Ishikawa (cell line): ENCODE measurements around the gene DHRS1.

Experiments
- CEBPB ChIP-seq: IDR thresholded peaks from 2 replicates; pipeline ENCODE4 v1.6.1; 2012
- CREB1 ChIP-seq: IDR thresholded peaks from 2 replicates; pipeline ENCODE4 v1.6.1; 2012; ENCODE audit warnings: low read depth
- EGR1 ChIP-seq: IDR thresholded peaks from 2 replicates; pipeline ENCODE4 v1.6.1; 2012
- EP300 ChIP-seq: IDR thresholded peaks from 2 replicates; pipeline ENCODE4 v1.6.1; 2012; ENCODE audit warnings: borderline replicate concordance
- FOXM1 ChIP-seq: IDR thresholded peaks from 2 replicates; pipeline ENCODE4 v1.6.1; 2012; ENCODE audit warnings: low read depth, borderline replicate concordance
- NFIC ChIP-seq: IDR thresholded peaks from 2 replicates; pipeline ENCODE4 v1.6.1; 2012
- RAD21 ChIP-seq: IDR thresholded peaks from 2 replicates; pipeline ENCODE4 v1.6.1; 2012; ENCODE audit warnings: low read depth
- TAF1 ChIP-seq: IDR thresholded peaks from 2 replicates; pipeline ENCODE4 v1.6.1; 2012; ENCODE audit warnings: low read depth, mild to moderate bottlenecking
- TCF12 ChIP-seq: IDR thresholded peaks from 2 replicates; pipeline ENCODE4 v1.6.1; 2012; ENCODE audit warnings: low read depth
- TEAD4 ChIP-seq: IDR thresholded peaks from 2 replicates; pipeline ENCODE4 v1.6.1; 2012
- YY1 ChIP-seq: IDR thresholded peaks from 2 replicates; pipeline ENCODE4 v1.6.1; 2012; ENCODE audit warnings: low read depth
- ZBTB7A ChIP-seq: IDR thresholded peaks from 2 replicates; pipeline ENCODE4 v1.6.1; 2012; ENCODE audit warnings: low read depth
- TF ChIP-seq, protein P1 (sequence below): IDR thresholded peaks from 2 replicates; pipeline ENCODE4 v1.6.1; 2012
- TF ChIP-seq, protein P2 (sequence below): IDR thresholded peaks from 2 replicates; pipeline ENCODE4 v1.6.1; 2012
- TF ChIP-seq, protein P3 (sequence below): IDR thresholded peaks from 2 replicates; pipeline ENCODE4 v1.6.1; 2012; ENCODE audit warnings: low read depth, mild to moderate bottlenecking

Gene DHRS1

DNA sequence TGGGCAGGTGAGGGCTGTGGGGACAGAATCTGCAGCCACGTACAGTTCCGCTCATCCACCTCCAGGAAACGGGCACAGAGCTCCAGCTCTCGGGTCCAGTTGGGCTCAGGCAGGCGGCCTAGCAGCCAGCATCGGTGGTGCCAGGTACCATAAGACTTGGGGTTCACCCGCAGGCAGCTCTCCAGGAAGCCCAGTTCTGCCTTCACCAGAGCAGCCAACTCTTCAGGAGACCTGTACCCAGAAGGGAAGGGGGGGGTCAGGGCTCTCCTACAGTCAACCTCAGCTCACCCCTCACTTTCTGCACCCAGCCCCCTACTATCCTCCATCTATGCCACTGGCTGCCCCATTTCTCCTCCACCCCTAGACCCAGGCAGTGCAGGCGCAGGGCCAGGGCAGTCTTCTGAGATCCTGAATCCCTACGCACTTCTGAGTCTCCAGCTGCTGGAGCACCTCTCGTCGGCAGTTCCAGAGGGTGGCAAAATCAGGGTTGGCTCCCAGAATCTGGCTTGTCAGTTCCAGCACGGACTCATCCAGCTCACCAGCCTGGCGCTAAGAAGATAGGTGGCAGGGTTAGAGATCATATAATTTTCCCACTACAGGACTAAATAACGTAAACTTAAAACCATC lies 29.6 kb downstream of the DHRS1 start:
- TF ChIP-seq, protein P1, sequence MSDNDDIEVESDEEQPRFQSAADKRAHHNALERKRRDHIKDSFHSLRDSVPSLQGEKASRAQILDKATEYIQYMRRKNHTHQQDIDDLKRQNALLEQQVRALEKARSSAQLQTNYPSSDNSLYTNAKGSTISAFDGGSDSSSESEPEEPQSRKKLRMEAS: no peak
- no peak for TF ChIP-seq TCF12

DNA sequence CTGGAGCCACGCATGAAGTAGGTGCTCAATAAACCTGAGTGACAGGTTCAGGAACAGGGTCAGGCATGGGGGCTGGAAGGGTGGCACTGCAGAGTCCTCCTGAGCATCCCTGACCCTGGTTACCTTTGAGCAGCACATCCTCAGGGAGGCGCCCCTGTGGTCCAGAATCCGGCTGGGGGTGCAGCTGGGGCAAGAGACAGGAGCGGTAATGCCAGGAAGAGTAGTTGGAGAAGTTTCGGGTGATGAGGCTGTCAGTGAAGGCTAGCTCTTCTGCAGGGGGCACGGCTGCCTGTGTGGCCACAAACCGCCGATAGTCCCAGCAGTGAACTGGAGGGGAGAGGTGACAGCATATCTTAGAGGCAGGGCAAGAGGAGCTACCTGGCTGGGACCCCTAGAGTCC lies 30.2 kb downstream of the DHRS1 start:
- TF ChIP-seq ZBTB7A (no peak), TAF1 (no peak), RAD21 (no peak), CEBPB (no peak), NFIC (no peak), EGR1 (no peak), YY1 (no peak), CREB1 (no peak), TEAD4 (no peak), FOXM1 (no peak), EP300 (no peak)
- TF ChIP-seq, protein P1: no peak
- TF ChIP-seq, protein P2, sequence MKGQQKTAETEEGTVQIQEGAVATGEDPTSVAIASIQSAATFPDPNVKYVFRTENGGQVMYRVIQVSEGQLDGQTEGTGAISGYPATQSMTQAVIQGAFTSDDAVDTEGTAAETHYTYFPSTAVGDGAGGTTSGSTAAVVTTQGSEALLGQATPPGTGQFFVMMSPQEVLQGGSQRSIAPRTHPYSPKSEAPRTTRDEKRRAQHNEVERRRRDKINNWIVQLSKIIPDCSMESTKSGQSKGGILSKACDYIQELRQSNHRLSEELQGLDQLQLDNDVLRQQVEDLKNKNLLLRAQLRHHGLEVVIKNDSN: no peak
- TF ChIP-seq, protein P3, sequence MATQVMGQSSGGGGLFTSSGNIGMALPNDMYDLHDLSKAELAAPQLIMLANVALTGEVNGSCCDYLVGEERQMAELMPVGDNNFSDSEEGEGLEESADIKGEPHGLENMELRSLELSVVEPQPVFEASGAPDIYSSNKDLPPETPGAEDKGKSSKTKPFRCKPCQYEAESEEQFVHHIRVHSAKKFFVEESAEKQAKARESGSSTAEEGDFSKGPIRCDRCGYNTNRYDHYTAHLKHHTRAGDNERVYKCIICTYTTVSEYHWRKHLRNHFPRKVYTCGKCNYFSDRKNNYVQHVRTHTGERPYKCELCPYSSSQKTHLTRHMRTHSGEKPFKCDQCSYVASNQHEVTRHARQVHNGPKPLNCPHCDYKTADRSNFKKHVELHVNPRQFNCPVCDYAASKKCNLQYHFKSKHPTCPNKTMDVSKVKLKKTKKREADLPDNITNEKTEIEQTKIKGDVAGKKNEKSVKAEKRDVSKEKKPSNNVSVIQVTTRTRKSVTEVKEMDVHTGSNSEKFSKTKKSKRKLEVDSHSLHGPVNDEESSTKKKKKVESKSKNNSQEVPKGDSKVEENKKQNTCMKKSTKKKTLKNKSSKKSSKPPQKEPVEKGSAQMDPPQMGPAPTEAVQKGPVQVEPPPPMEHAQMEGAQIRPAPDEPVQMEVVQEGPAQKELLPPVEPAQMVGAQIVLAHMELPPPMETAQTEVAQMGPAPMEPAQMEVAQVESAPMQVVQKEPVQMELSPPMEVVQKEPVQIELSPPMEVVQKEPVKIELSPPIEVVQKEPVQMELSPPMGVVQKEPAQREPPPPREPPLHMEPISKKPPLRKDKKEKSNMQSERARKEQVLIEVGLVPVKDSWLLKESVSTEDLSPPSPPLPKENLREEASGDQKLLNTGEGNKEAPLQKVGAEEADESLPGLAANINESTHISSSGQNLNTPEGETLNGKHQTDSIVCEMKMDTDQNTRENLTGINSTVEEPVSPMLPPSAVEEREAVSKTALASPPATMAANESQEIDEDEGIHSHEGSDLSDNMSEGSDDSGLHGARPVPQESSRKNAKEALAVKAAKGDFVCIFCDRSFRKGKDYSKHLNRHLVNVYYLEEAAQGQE: no peak

DNA sequence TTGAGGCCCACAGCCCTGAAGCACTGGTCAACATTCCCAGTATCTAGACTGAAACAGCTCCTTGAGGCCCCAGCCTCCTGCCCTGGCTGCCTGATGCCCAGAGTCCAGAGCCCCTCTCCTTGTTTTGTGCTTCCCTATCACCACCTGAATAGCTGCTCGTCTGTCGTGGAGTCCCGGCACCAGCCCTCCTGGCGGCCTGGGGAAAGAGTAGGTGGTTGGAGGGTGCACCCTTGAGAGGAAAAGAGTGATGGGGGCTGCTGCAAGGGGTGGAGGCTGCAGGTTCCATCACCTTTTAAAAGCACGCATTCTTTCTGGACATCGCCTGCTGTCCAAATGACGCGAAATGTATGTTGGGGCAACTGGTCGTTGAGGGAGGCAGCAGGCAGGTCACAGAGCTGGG lies 31.4 kb downstream of the DHRS1 start:
- TF ChIP-seq RAD21 (no peak), CEBPB (no peak), NFIC (no peak), CREB1 (no peak), TCF12 (no peak), FOXM1 (no peak), TEAD4 (no peak), EP300 (no peak), EGR1 (no peak)
- TF ChIP-seq, protein P3: no peak
- TF ChIP-seq, protein P2: no peak
- TF ChIP-seq, protein P1: no peak

DNA sequence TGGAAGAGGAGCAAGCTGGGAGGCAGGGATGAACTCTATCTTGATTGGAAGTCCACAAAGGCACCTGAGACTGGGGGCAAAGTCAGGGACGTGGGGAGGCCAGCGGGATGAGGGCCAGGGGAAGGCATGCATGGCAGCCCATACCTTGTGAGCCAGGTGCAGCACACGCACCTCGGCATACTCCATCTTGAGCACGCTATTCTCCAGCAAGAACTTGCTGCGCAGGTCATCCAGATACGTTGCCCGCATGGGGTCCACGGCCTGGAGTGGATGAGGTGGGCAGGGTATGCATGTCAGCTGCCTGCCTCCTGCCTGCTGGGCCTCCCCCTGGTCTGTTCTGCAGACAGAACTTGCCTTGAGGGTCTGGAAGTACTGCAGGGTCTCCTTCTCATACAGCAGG lies 32.1 kb downstream of the DHRS1 start:
- TF ChIP-seq CEBPB: no peak
- no peak for TF ChIP-seq NFIC
- TF ChIP-seq FOXM1: no peak
- TF ChIP-seq, protein P1: no peak
- no peak for TF ChIP-seq TCF12
- TF ChIP-seq EGR1: no peak
- TF ChIP-seq, protein P3: no peak
